HepG2 (cell line): ENCODE results near the gene AATF. TPM values are rescaled to one million over a fixed set of nuclear protein-coding genes. Genes with fewer than 3 reads are reported as not detected.

Experiments used
- ATAC-seq: fragments of 200-7000 bp; cut with Tn5 transposase; 3 replicates; pipeline ENCODE4 v1.9.1; 2020; ENCODE audit warnings: mild to moderate bottlenecking, moderate library complexity
- BruUV-seq: library from RNA; stranded (reverse); fragments of 400-500 nt; replicated peaks from 2 replicates; lab custom pipeline; 2021; lab: Mats Ljungman, UMichigan
- CTCF ChIA-PET: fragments of 300-600 bp; formaldehyde crosslinking; extraction: SDS; loops from one replicate; lab custom pipeline; 2021; ENCODE audit warnings: low total read pairs, inconsistent platforms, low intra/inter-chr PET ratio; lab: Yijun Ruan, JAX
- POLR2A ChIA-PET: fragments of 350-600 bp; sonication (Branson Sonifier 250); formaldehyde crosslinking; loops from one replicate; lab custom pipeline; 2020; ENCODE audit warnings: antibody characterized with exemption, inconsistent platforms; lab: Yijun Ruan, JAX
- DNase-seq: peaks from one replicate; pipeline ENCODE4 v3.0.0-alpha.2; 2015; ENCODE audit warnings: low spot score
- FAIRE-seq: peaks from 3 replicates; lab custom pipeline; 2011; peaks lifted over from hg19 to GRCh38; lab: Jason Lieb, UNC
- H2AFZ ChIP-seq: one replicate; pipeline ENCODE4 v1.6.1; 2011; ENCODE audit warnings: low read length, inconsistent platforms
- H3K27ac ChIP-seq: fragments of 300-600 bp; 3 replicates; pipeline ENCODE4 v1.8.0; 2011; ENCODE audit warnings: mixed run types, mild to moderate bottlenecking, mixed read lengths, low read length, inconsistent platforms; ENCODE audit not compliant: insufficient read depth; ENCODE audit errors: extremely low read length
- H3K27me3 ChIP-seq, 2 experiments: fragments of 200-600 bp in 1 of 2; 2 replicates in 1 of 2; 3 replicates in 1 of 2; pipeline versions ENCODE4 v1.6.0 to v1.8.0; 2011; ENCODE audit warnings: low read length in 2 of 2, mild to moderate bottlenecking in 2 of 2, moderate library complexity in 2 of 2, inconsistent platforms in 1 of 2; ENCODE audit not compliant: insufficient read depth in 2 of 2, control insufficient read depth in 1 of 2
- H3K36me3 ChIP-seq, 2 experiments: fragments of 200-600 bp in 1 of 2; replicated peaks in 1 of 2; 2 replicates in 1 of 2; 3 replicates in 1 of 2; pipeline versions ENCODE4 v1.5.1 to v1.8.0; 2011; ENCODE audit warnings: low read length in 2 of 2, inconsistent platforms in 1 of 2; ENCODE audit not compliant: insufficient read depth in 2 of 2, control insufficient read depth in 1 of 2
- H3K4me1 ChIP-seq: 2 replicates; pipeline ENCODE4 v1.5.1; 2012; ENCODE audit warnings: low read length, inconsistent platforms; ENCODE audit not compliant: insufficient read depth
- H3K4me2 ChIP-seq: 2 replicates; pipeline ENCODE4 v1.6.0; 2011; ENCODE audit warnings: low read depth, low read length, inconsistent platforms
- H3K4me3 ChIP-seq, 3 experiments: fragments of 200-600 bp in 1 of 3; sonication (generic), shearing (Covaris generic) in 1 of 3; replicated peaks in 1 of 3; 2 replicates each; pipeline ENCODE4 v1.5.1; 2011 to 2016; ENCODE audit warnings: low read length in 3 of 3, inconsistent platforms in 2 of 3, low read depth in 2 of 3, mild to moderate bottlenecking in 2 of 3, control low read depth in 1 of 3, mixed read lengths in 1 of 3; ENCODE audit not compliant: insufficient read depth in 1 of 3
- H3K79me2 ChIP-seq: one replicate; pipeline ENCODE4 v1.6.1; 2011; ENCODE audit warnings: low read length, inconsistent platforms; ENCODE audit not compliant: insufficient read depth
- H3K9ac ChIP-seq: 2 replicates; pipeline ENCODE4 v1.6.0; 2011; ENCODE audit warnings: mild to moderate bottlenecking, low read depth, low read length, inconsistent platforms; ENCODE audit not compliant: insufficient read depth
- H3K9me3 ChIP-seq: 2 replicates; pipeline ENCODE4 v1.5.1; 2012; ENCODE audit warnings: mild to moderate bottlenecking, low read length
- H4K20me1 ChIP-seq: 2 replicates; pipeline ENCODE4 v1.6.0; 2011; ENCODE audit warnings: inconsistent platforms, mild to moderate bottlenecking, low read length, moderate library complexity; ENCODE audit not compliant: insufficient read depth
- MED8 ChIP-seq: sonication (generic); formaldehyde crosslinking; IDR thresholded peaks from 2 replicates; pipeline ENCODE4 v1.8.1; 2023; ENCODE audit warnings: mild to moderate bottlenecking, missing genetic modification reagents; ENCODE audit not compliant: insufficient replicate concordance
- RARA ChIP-seq: IDR thresholded peaks from 2 replicates; pipeline ENCODE4 v1.6.1; 2016; ENCODE audit warnings: missing genetic modification reagents, missing compliant biosample characterization
- U2AF1 ChIP-seq: fragments of 200-400 bp; formaldehyde crosslinking; optimal IDR thresholded peaks from 2 replicates; pipeline ENCODE3; 2017; ENCODE audit warnings: mild to moderate bottlenecking, low read depth, low read length
- WGBS: methylation state at CpG from one replicate; pipeline ENCODE4 v1.1.6; 2017; ENCODE audit warnings: low lambda C conversion rate; 5-methylcytosine and 5-hydroxymethylcytosine counted together
- in situ Hi-C: cut with HindIII; loops from 2 replicates; pipeline ENCODE4 v1.10.0; 2017; ENCODE audit warnings: low pct_unique_long_range_greater_than_20kb; ENCODE audit not compliant: extremely low pct_ligation_motif_present
- intact Hi-C: fragments of 100-400 bp; cut with micrococcal nuclease; formaldehyde crosslinking; loops from one replicate; pipeline ENCODE4 v1.10.0; 2022; ENCODE audit not compliant: unreplicated experiment
- polyA plus RNA-seq, 8 experiments: library from polyadenylated mRNA; depleted of rRNA in 3 of 8; stranded (reverse) in 7 of 8; unstranded in 1 of 8; fragments of >200 nt; fragmentation: Illumina TruSeq in 4 of 8; extraction: Trizol in 4 of 8; gene quantifications; 2 replicates each; pipeline versions ENCODE4 v1.2.1 to v1.2.3, GENCODE V29; 2011 to 2016; ENCODE audit warnings: low read depth in 4 of 8, missing spikeins in 1 of 8, mixed read lengths in 1 of 8; ENCODE audit not compliant: insufficient read depth in 1 of 8
- total RNA-seq, 5 experiments: library from RNA; depleted of rRNA; stranded (reverse); fragments of >200 nt; fragmentation: Illumina TruSeq; extraction: Trizol; gene quantifications; 2 replicates each; pipeline ENCODE4 v1.2.3, GENCODE V29; 2016; ENCODE audit warnings: low read depth in 1 of 5
- TF ChIP-seq, protein P1 (sequence below): fragments of 450-650 bp; IDR thresholded peaks from 2 replicates; pipeline ENCODE4 v1.6.1; 2017
- TF ChIP-seq, protein P2 (sequence below): sonication (generic); formaldehyde crosslinking; IDR thresholded peaks from 2 replicates; pipeline ENCODE4 v1.8.0; 2022; ENCODE audit warnings: missing genetic modification reagents, mild to moderate bottlenecking, inconsistent platforms, borderline replicate concordance
- TF ChIP-seq, protein P3 (sequence below): sonication (generic); formaldehyde crosslinking; IDR thresholded peaks from 2 replicates; pipeline ENCODE4 v1.4.0; 2020; ENCODE audit warnings: missing genetic modification reagents, borderline replicate concordance

Gene AATF
- total and polyA plus RNA-seq, 2 of the 13 experiments (the other 11 are each of a cell fraction or from before 2014, with no cell fraction given) = 9.1 to 53.3 TPM

DNA sequence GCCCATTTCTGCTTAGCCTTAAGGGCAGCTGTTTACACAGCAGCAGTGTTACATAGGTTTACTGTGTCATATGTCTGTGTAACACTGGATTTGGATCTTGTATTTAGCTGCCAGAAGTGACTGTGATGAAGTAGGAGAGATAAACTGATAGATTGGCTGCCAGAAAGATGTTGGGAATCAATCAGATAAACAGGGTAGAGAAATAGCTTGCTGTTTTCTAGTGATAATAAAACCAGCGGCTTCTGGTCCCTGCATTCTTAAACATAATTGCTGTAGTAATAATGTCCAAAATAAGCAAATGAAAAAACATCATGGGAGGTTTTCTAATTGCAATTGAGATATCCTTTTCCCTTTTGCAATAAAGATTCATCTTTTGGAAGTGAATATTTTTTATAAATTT lies 68.7 kb downstream of the AATF start:
- no peaks in the 10 kb centered on the region; a peak in 1 of 5 replicates for H3K27me3 ChIP-seq
- H3K36me3 ChIP-seq = peaks cover 3 to 12% of the 10 kb centered on the region in 2 experiments; a peak in 1 of 5 replicates
- ChIA-PET POLR2A (no interaction called here), CTCF (no interaction called here)
- H3K9me3 ChIP-seq = no peaks in the 10 kb centered on the region
- ATAC-seq = no peak
- no peaks in the 10 kb centered on the region for H4K20me1 ChIP-seq
- H3K4me3 ChIP-seq = no peak overlapping the region
- H2AFZ ChIP-seq = no peak overlapping the region
- intact Hi-C loops = no loop called here
- H3K27ac ChIP-seq = no peak overlapping the region
- WGBS = 100% methylated on average over 1 of the region's 1 CpG
- in situ Hi-C loops = no loop called here
- H3K4me2 ChIP-seq = no peak overlapping the region
- H3K4me1 ChIP-seq = peaks cover 11% of the 10 kb centered on the region; the same call in 1 of the 2 replicates
- no peak for FAIRE-seq
- no TSS peak for BruUV-seq
- no peaks in the 10 kb centered on the region for H3K79me2 ChIP-seq
- H3K9ac ChIP-seq = no peak overlapping the region
- no peak for DNase-seq
- TF ChIP-seq, protein P1, sequence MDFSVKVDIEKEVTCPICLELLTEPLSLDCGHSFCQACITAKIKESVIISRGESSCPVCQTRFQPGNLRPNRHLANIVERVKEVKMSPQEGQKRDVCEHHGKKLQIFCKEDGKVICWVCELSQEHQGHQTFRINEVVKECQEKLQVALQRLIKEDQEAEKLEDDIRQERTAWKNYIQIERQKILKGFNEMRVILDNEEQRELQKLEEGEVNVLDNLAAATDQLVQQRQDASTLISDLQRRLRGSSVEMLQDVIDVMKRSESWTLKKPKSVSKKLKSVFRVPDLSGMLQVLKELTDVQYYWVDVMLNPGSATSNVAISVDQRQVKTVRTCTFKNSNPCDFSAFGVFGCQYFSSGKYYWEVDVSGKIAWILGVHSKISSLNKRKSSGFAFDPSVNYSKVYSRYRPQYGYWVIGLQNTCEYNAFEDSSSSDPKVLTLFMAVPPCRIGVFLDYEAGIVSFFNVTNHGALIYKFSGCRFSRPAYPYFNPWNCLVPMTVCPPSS = no peak
- TF ChIP-seq MED8 (CRISPR knock-in tag) = no peak
- TF ChIP-seq RARA (CRISPR knock-in tag) = no peak
- TF ChIP-seq, protein P2, sequence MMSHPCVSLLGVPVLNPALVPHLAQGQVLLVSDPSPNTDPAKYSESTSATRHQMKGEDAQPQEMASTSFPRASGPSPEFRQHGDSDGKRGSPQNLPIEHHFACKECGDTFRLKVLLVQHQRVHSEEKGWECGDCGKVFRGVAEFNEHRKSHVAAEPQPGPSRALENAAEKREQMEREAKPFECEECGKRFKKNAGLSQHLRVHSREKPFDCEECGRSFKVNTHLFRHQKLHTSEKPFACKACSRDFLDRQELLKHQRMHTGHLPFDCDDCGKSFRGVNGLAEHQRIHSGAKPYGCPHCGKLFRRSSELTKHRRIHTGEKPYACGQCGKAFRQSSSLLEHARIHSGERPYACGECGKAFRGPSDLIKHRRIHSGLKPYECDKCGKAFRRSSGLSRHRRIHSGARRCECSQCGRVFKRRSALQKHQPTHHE (CRISPR knock-in tag) = no peak
- TF ChIP-seq, protein P3, sequence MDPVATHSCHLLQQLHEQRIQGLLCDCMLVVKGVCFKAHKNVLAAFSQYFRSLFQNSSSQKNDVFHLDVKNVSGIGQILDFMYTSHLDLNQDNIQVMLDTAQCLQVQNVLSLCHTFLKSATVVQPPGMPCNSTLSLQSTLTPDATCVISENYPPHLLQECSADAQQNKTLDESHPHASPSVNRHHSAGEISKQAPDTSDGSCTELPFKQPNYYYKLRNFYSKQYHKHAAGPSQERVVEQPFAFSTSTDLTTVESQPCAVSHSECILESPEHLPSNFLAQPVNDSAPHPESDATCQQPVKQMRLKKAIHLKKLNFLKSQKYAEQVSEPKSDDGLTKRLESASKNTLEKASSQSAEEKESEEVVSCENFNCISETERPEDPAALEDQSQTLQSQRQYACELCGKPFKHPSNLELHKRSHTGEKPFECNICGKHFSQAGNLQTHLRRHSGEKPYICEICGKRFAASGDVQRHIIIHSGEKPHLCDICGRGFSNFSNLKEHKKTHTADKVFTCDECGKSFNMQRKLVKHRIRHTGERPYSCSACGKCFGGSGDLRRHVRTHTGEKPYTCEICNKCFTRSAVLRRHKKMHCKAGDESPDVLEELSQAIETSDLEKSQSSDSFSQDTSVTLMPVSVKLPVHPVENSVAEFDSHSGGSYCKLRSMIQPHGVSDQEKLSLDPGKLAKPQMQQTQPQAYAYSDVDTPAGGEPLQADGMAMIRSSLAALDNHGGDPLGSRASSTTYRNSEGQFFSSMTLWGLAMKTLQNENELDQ (CRISPR knock-in tag) = no peak
- TF ChIP-seq U2AF1 = no peak
